ENCODE data around the gene TMEM132A.
"Not testable (repeated sequence)": the region's sequence is repeated elsewhere in the genome, so short reads cannot be mapped to it uniquely, and the experiment has no call there.

The TMEM132A gene

GRCh38 chr11:60905551-60906113 lies 18.6 kb upstream of the TMEM132A start:
- DNase-seq (ENCODE audit: low read depth), result no peak
- no peak for TF ChIP-seq MYC (IDR thresholded peaks at IDR 0.05; ENCODE audit: low read depth, low read length)
- TF ChIP-seq CTCF (IDR thresholded peaks at IDR 0.05; ENCODE audit: low read depth, low read length), result no peak
- TF ChIP-seq MAX (IDR thresholded peaks at IDR 0.05; ENCODE audit: low read depth, low read length), result no peak
- TF ChIP-seq POLR2A (IDR thresholded peaks at IDR 0.05; ENCODE audit: extremely low read depth, insufficient read length), result no peak

GRCh38 chr11:60906132-60906972 lies 17.9 kb upstream of the TMEM132A start, which contains the start of gene PRPF19:
PRPF19 (minus strand) TSS chr11:60906585; CDS start chr11:60906382, 203 bp downstream.
- DNase-seq (ENCODE audit: low read depth), result peak; percentile 98
- TF ChIP-seq CTCF (IDR thresholded peaks at IDR 0.05; ENCODE audit: low read depth, low read length) (no peak), MAX (IDR thresholded peaks at IDR 0.05; ENCODE audit: low read depth, low read length) (peak; percentile 80), MYC (IDR thresholded peaks at IDR 0.05; ENCODE audit: low read depth, low read length) (peak; percentile 89), POLR2A (IDR thresholded peaks at IDR 0.05; ENCODE audit: extremely low read depth, insufficient read length) (peak; percentile 96)
- H3K4me3 ChIP-seq (ENCODE audit: low read depth, low read length), result peak within 1 kb of the TSS; percentile 98

More at GRCh38 chr11:60905551-60906113, 18.6 kb upstream of the TMEM132A start:
- peak overlapping the region; percentile 98 for H3K4me3 ChIP-seq (ENCODE audit: low read depth, low read length)

GRCh38 chr11:60908803-60909202 lies 15.5 kb upstream of the TMEM132A start:
- DNase-seq (ENCODE audit: low read depth), result no peak
- no peak for TF ChIP-seq CTCF (IDR thresholded peaks at IDR 0.05; ENCODE audit: low read depth, low read length)
- no peak for TF ChIP-seq MAX (IDR thresholded peaks at IDR 0.05; ENCODE audit: low read depth, low read length)
- no peak for TF ChIP-seq POLR2A (IDR thresholded peaks at IDR 0.05; ENCODE audit: extremely low read depth, insufficient read length)
- no peak for TF ChIP-seq MYC (IDR thresholded peaks at IDR 0.05; ENCODE audit: low read depth, low read length)
- no peak overlapping the region for H3K4me3 ChIP-seq (ENCODE audit: low read depth, low read length)

GRCh38 chr11:60909680-60910280 lies 14.5 kb upstream of the TMEM132A start:
- not testable (repeated sequence) for H3K4me3 ChIP-seq (ENCODE audit: low read depth, low read length); DNase-seq (ENCODE audit: low read depth)

GRCh38 chr11:60910281-60910687 lies 14.0 kb upstream of the TMEM132A start:
- TF ChIP-seq MYC (IDR thresholded peaks at IDR 0.05; ENCODE audit: low read depth, low read length) (no peak), MAX (IDR thresholded peaks at IDR 0.05; ENCODE audit: low read depth, low read length) (no peak), CTCF (IDR thresholded peaks at IDR 0.05; ENCODE audit: low read depth, low read length) (no peak)
- peak; percentile 49 for DNase-seq (ENCODE audit: low read depth)
- no peak overlapping the region for H3K4me3 ChIP-seq (ENCODE audit: low read depth, low read length)

- H3K4me3 ChIP-seq (ENCODE audit: low read depth, low read length), result no peak overlapping the region
- TF ChIP-seq MAX (IDR thresholded peaks at IDR 0.05; ENCODE audit: low read depth, low read length) (no peak), CTCF (IDR thresholded peaks at IDR 0.05; ENCODE audit: low read depth, low read length) (peak; percentile 10)
- DNase-seq (ENCODE audit: low read depth), result peak; percentile 61
Measured at GRCh38 chr11:60910711-60911380, 13.4 kb upstream of the TMEM132A start.

All from NB4 (cell line).